Choroid plexus epithelial cell (primary cell): Measurements from ENCODE around the gene FERMT3.
A peak's percentile ranks its signal among the peaks of the same experiment; 100 is the strongest.

Experiments
- DNase-seq: peaks from one replicate; pipeline ENCODE4 v3.0.0-alpha.2; 2010; ENCODE audit warnings: low read depth
- H3K4me3 ChIP-seq: 2 replicates; pipeline ENCODE4 v1.5.1; 2011; ENCODE audit warnings: low read depth, mild to moderate bottlenecking, control low read depth, low read length, moderate library complexity
- CTCF ChIP-seq: conservative IDR thresholded peaks from 2 replicates; pipeline ENCODE4 v1.5.1; 2011; ENCODE audit warnings: low read depth, mild to moderate bottlenecking, control low read depth, inconsistent platforms, low read length, moderate library complexity

FERMT3 gene

GRCh38 chr11:64267207-64267945 lies 60.9 kb downstream of the FERMT3 start:
- no peak overlapping the region for H3K4me3 ChIP-seq
- TF ChIP-seq CTCF = no peak
- DNase-seq = no peak

DNA sequence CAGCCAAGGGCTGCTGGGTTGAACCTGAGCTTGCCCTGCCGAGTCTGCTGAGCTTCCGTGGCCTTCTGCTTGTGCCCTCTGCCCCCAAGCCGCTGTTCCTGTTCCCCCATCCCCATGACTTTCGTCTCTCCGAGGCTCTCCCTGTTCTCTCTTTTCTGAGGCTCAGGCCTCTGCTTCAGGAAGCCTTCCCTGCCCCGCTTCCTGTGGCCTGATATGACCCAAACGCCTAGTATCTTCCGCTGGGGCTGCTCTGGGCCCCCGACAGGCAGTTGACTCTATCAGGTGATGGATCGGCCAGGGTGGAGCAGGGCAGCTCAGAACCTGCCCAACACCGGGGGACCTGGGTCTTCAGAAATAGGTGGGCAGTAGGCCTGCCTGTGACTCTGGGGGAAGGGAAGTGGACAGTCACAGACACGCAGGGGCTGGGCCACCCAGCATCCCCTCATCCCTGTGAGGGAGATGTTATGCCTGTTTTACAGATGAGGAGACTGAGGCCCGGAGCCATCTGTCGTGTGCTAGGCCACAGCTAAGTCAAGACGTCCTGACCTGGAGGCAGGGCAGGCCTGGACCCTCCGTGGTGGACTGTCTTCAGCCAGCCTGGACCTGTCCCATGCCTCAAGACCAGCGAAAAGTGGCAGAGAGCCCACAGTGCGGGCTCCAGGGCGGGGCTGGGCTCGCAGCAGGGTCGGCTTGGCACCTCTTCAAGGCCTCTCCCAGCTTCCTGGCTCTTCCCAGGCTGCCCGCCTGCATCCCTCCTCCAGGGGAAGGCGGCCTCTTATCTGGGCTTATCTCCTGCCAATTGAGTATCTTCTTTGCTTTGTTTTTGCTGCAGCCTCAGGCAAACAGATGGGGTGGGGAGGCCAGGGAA lies 61.7 kb downstream of the FERMT3 start:
- TF ChIP-seq CTCF = no peak
- H3K4me3 ChIP-seq = peak overlapping the region; percentile 70
- no peak for DNase-seq

- no peak for TF ChIP-seq CTCF
- peak overlapping the region; percentile 70 for H3K4me3 ChIP-seq
- peak; percentile 60 for DNase-seq
Measured at GRCh38 chr11:64268893-64269539, 62.5 kb downstream of the FERMT3 start.

DNA sequence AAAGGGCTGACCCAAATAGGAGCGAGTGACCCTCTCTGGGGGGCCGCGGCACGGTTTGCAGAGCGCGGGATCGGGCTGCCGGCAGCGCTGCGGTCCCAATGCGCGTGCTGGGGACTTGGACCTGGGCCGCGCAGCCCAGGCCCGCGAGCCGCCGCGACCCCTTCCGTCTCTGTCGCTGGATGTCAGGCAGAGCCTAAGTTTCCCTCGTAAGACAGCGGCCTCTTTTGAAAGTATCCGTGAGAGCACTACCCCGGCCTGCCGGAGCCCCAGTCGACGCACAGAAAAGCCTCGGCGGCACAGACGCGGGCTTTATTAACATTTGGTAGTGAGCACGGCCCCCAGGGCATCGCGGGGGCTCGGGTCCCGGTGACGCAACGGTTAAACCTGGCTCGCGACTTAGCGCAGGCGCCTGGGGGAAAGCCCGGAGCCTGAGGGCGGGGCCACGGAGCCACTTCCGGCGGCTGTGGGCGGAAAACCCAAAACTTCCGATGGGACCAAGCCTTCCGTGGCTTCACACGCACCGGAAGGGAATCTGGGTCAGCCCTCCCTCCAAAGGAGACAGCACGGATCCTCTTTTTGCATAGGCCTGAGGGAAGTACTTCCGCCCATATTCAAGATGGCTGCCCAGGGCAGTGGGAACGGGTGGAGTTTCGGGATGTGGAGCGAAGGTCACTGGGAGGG lies 63.2 kb downstream of the FERMT3 start:
- H3K4me3 ChIP-seq = peak overlapping the region; percentile 70
- DNase-seq = peak; percentile 100
- TF ChIP-seq CTCF = no peak
